ENCODE results near the gene CHST14. TPM values are rescaled to one million over a fixed set of nuclear protein-coding genes. Genes with fewer than 3 reads are reported as not detected.
A peak's percentile ranks its signal among the peaks of the same experiment; 100 is the strongest.

Gene CHST14, protein sequence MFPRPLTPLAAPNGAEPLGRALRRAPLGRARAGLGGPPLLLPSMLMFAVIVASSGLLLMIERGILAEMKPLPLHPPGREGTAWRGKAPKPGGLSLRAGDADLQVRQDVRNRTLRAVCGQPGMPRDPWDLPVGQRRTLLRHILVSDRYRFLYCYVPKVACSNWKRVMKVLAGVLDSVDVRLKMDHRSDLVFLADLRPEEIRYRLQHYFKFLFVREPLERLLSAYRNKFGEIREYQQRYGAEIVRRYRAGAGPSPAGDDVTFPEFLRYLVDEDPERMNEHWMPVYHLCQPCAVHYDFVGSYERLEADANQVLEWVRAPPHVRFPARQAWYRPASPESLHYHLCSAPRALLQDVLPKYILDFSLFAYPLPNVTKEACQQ
- polyA plus RNA-seq (2013, experiment 1 of 2; ENCODE audit: insufficient read length) = 41.3 TPM
- 42.2 TPM for polyA plus RNA-seq (2013, experiment 2 of 2; ENCODE audit: insufficient read length)

- DNase-seq = peak; percentile 47
Measured at GRCh38 chr15:40470423-40471104, at the start of gene CHST14. Gene CHST14 (plus strand): TSS chr15:40470984. CDS start chr15:40471214, 230 bp downstream.

DNA sequence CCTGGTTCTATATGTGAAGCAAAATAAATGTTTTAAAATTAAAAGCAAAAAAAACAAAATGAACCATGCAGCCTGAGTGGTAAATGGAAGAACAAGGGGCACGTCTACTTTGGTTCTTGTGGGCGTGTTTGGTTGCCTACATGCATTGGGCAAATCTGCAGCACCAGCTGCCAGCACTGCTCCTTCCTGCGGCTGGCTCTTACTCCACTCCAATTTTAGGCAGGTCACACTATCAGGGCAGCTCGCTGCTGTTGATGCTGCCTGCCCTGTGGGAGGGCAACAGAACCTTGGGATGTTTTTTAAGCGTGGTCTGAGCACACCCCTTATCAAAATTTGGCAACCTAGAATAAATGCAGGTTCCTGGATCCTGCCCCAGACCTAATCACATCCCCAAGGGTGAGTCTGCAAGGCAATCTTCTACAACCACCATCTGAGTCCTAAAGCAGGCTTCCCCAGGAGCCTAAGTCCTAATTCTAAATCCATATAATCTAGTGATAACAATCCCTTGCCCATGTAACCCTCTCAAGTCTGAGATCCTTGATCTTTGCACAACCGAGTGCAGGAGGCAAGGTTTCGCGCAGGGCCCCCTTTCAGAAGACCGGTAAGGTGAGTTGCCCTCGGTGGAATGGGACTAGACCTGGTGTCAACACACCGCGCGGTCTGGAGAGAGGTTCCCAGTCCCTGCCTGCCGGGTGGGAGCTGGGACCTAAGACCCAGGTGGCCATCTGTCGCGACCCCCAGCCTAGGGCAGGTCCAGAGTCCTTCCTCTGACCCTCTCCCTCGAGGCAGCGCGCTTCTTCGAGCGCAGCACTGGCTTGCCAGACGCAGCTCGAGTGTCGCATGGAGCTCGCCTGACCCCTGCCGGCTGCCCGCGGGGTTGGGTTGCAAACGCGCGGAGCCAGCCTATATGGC lies 49.3 kb upstream of the CHST14 start:
- DNase-seq = peak; percentile 49

DNA sequence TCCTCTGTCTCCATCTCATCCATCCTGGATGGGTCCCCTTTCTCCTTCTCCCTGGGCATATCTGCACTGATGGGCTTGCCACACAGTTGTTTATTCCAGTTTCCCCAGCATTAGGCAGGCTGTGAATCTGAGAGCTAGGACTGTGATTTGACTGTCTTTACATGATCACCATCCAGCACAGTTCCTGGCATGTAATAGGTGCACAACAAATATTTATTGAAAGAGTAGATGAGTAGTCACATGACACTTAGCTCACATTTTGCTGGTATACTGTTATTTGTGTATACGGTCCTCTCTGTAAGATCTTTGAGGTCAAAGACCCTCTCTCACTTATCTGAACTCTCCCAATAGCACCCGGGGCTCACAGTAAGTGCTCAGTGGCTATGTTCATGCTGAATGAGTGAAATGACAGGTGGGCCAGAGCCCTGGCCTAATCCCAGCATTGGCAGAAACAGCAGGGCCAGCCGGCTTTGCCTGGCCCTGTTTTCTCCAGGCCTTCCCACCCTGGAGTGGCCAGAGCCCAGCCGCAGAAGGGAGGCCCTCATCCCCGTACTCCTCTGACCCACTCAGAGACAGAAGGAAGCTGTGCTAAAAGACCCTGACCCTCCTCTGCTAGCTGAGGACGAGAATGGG lies 46.2 kb upstream of the CHST14 start:
- no peak for DNase-seq

DNA sequence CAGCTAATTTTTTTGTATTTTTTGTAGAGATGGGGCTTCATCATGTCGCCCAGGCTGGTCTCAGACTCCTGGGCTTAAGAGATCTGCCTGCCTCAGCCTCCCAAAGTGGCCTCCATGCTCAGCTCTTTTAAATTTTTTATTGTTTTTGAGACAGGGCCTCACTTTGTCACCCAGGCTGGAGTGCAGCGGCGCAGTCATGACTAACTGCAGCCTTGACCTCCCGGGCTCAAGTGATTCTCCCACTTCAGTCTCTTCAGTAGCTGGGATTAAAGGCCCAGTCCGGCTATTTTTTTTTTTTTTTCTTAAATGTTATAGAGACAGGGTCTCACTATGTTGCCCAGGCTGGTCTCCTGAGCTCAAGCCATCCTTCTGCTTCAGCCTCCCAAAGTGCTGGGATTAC lies 45.1 kb upstream of the CHST14 start:
- no peak for DNase-seq

GRCh38 chr15:40427188-40427587 lies 43.6 kb upstream of the CHST14 start:
- no peak for DNase-seq

GRCh38 chr15:40428185-40428584 lies 42.6 kb upstream of the CHST14 start:
- no peak for DNase-seq

- DNase-seq = no peak
Measured at GRCh38 chr15:40429068-40429710, 41.6 kb upstream of the CHST14 start.

DNA sequence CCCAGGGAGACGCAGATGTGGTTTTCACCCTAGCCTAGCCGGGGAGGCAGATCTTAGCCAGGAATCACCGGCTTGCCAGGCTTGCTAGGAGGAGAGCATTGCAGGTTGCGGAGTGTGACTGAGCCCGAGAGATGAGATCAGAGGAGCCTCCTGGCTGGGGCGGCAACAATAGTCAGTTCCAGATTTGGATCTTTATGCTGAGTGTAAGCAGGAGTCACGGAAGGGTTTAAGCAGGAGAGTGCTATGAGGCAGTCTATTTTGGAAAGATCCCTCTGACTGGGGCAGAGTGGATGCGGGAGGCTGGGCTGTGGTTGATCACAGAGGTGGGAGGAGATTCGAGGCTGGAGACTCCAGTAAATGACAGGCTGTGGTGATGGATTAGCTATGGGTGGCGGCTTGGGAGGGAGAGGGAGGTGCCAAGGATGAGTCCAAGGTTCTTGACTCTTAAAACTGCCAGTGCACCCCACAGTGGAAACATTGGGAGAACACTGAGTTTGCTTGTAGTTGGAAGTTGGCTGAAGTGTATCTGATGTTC lies 40.4 kb upstream of the CHST14 start:
- peak; percentile 31 for DNase-seq

- DNase-seq = no peak
Measured at GRCh38 chr15:40435023-40435709, 35.6 kb upstream of the CHST14 start.

DNA sequence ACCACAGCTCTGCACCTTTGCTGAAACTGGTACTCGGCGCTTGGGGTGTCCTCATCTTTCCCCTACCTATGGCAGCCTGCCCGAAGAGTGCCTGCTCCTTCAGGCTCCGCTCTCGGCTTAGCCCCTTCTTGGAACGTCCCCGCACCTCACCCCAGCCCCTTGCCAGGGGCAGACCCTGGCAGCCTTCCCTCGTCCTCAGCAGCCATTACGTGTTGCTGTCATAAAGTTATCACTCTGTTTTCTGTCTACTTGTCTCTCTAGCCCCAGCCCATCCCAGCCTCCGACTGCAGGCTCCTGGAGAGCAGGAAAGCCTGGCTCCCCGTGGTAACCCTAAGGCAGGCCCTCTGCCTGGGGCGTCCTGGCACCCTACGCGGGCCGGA lies 35.1 kb upstream of the CHST14 start:
- no peak for DNase-seq

- DNase-seq = no peak
Measured at GRCh38 chr15:40436116-40436891, 34.5 kb upstream of the CHST14 start.

DNA sequence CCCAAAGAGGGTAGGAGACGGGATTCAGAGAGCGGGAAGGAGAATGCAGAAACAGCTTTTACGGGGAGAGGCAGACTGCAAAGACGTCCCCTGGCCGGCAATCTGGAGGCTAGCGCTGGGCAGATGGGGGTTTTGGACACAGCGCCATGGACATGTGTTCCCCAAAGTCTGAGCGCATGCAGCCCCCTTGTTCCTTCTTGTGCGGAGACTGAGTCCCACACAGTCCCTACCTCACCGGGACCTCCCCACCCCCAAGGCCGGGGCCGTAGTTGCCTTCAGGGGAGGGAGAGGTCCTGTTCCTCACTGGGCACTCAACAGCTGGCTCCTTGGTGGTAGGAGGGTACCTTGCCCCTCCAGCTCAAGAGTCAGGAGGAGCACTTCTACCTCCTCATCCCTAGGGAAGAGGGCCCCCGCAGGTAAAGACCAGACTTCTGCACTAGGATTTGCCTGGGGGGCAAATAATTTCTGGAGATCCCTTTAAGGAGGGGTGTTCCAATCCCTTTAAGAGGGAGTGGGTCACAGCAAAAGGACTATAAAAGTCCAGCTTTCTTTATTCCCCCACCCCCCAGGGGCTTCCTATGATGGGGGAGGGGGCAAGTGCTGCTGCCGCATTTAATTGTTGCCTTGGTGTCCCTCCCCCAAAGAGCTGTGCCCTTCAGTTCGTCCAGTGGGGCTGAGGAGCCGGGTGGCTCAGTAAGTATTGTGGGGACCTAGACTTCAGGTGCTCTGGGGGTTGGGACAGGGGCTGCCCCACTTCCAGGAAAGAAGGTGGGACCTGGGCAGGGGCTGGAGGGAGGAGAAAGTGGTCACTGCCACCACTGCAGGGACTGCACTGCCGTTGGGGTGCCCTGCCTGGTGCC lies 33.7 kb upstream of the CHST14 start:
- no peak for DNase-seq

GRCh38 chr15:40437752-40438687 lies 32.8 kb upstream of the CHST14 start:
- DNase-seq = no peak

- no peak for DNase-seq
Measured at GRCh38 chr15:40438712-40439111, 32.1 kb upstream of the CHST14 start.

DNA sequence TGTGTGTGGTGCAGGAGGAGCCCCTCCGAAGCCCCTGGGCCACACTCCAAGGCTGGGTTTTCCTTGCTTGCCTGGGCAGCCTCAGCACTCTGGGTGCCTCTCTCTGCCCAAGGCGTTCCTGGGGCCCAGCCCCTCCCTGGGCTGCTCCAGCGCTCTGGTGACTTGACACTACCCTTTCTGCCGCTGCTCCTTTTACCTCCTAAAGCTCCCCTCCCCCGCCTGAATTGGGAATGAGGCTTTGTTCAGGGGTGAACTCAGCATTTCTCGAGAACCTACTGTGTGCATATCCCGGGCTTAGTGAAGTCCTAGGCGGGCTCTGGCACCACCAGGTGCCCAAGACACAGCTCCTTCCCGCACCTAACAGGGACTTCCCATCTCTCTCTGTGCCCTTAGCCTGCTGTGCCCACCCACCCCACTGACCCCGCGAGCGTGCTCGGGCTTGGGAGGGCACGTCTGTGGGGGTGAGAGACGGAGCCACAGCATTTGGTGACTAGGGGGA lies 31.3 kb upstream of the CHST14 start:
- no peak for DNase-seq

DNA sequence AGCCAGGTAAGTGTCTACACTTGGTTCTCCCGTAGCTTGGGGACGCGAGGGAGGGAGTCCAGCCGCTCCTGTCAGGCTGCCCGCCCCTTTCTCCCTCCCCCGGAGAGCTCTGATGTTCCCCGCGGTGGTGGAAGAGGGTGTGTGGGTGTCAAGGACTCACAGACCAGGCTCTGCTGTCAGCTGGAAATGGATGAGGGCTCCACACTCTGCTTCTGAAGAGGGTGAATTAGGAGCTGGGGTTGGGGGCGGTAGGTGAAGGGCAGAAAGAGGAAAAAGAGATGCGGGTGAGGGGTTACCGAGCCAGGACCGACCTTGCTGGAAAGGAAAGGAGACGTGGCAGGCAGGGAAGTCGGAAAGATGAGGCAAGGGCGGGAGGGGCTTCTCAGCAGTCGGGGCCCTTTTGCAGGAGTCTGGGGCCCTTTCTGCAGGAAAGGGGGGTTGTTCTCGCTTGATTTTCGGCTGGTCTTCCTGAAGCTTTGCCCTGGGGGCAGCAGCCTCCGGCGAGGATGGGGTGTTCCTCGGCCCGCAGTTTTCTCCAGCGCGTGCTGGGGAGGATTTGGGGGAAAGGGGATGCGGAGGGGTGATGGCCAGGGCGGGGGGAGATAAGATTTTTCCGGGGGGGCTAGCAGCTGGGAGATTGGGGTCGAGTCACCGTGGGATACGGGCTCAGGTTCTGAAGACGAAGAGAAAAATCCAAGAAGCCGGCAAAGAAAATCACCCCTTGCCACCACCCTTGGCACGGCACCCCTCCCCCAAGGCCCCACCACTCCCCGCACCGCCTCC lies 30.6 kb upstream of the CHST14 start:
- DNase-seq = peak; percentile 26

Data from fibroblast of skin of abdomen (primary cell).